HG03439 (cell line): ENCODE data around the gene TSHZ1.

Source experiments
- ATAC-seq: cut with Tn5 transposase; IDR thresholded peaks from one replicate; pipeline ENCODE4 v1.9.1; 2021; ENCODE audit warnings: mild to moderate bottlenecking, moderate library complexity; ENCODE audit not compliant: unreplicated experiment

Gene TSHZ1

DNA sequence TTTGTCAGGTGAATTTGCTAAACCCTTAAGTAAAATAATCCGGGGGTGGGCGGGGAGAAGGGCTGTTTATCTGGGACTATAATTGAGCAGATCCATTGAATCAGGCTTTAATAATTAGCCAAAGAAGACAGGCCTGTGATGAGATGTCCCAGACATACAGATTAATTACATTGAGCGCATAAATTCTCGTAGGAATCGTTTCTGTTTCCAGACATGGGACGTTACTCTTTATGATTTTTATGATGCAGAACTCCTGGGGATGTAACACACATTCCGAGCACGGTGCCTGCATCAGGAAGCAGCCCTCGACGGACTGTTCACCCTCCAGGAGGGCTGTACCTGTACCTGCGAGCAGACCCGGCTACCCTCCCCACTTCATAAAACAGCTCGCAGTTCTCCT, 128.0 kb downstream of the TSHZ1 start:
- no peak for ATAC-seq
